Endothelial cell of umbilical vein (primary cell): ENCODE measurements around the gene LTF. TPM values are rescaled to one million over a fixed set of nuclear protein-coding genes. Genes with fewer than 3 reads are reported as not detected.

Experiments used
- BruUV-seq: library from RNA; stranded (reverse); fragments of 400-500 nt; replicated peaks from 2 replicates; lab custom pipeline; 2021; lab: Mats Ljungman, UMichigan
- CTCF ChIA-PET: fragments of 300-600, 350-600 bp; sonication (Branson Sonifier 250); formaldehyde crosslinking; loops from one replicate; lab custom pipeline; 2021; ENCODE audit warnings: antibody characterized with exemption, inconsistent platforms; lab: Charles Lee
- POLR2A ChIA-PET: fragments of 300-600, 350-600 bp; sonication (Branson Sonifier 250); formaldehyde crosslinking; loops from one replicate; lab custom pipeline; 2021; ENCODE audit warnings: antibody characterized with exemption, inconsistent platforms; lab: Charles Lee
- DNase-seq: peaks from one replicate; pipeline ENCODE4 v3.0.0-alpha.2; 2011; ENCODE audit warnings: low read depth, low spot score
- FAIRE-seq: peaks from 2 replicates; lab custom pipeline; 2011; peaks lifted over from hg19 to GRCh38; lab: Jason Lieb, UNC
- H2AFZ ChIP-seq: 2 replicates; pipeline ENCODE4 v1.6.0; 2012; ENCODE audit warnings: low read depth, low read length, control low read depth, inconsistent platforms
- H3K27ac ChIP-seq: 2 replicates; pipeline ENCODE4 v1.5.1; 2011; ENCODE audit warnings: low read depth, mild to moderate bottlenecking, control low read depth, low read length, moderate library complexity; ENCODE audit not compliant: insufficient read depth
- H3K27me3 ChIP-seq, 2 experiments: 2 replicates each; pipeline versions ENCODE4 v1.6.0 to v1.6.1; 2011; ENCODE audit warnings: low read length in 2 of 2, mixed read lengths in 1 of 2; ENCODE audit not compliant: control insufficient read depth in 2 of 2, insufficient read depth in 2 of 2
- H3K36me3 ChIP-seq, 2 experiments: 2 replicates in 1 of 2; 3 replicates in 1 of 2; pipeline ENCODE4 v1.5.1; 2011; ENCODE audit warnings: low read length in 2 of 2, mild to moderate bottlenecking in 1 of 2, moderate library complexity in 1 of 2; ENCODE audit not compliant: control insufficient read depth in 2 of 2, insufficient read depth in 2 of 2; ENCODE audit errors: extremely low read depth in 1 of 2
- H3K4me1 ChIP-seq: 3 replicates; pipeline ENCODE4 v1.5.1; 2011; ENCODE audit warnings: mild to moderate bottlenecking, low read length; ENCODE audit not compliant: control insufficient read depth, insufficient read depth; ENCODE audit errors: extremely low read depth
- H3K4me2 ChIP-seq: 2 replicates; pipeline ENCODE4 v1.6.1; 2011; ENCODE audit warnings: low read length, control low read depth, mixed read lengths; ENCODE audit not compliant: insufficient read depth
- H3K4me3 ChIP-seq, 3 experiments: fragments of 200-600 bp in 1 of 3; sonication (generic), shearing (Covaris generic) in 1 of 3; replicated peaks in 1 of 3; 2 replicates each; pipeline ENCODE4 v1.5.1; 2011 to 2016; ENCODE audit warnings: control low read depth in 3 of 3, low read length in 3 of 3, mild to moderate bottlenecking in 2 of 3, inconsistent platforms in 1 of 3, low read depth in 1 of 3, moderate library complexity in 1 of 3; ENCODE audit not compliant: insufficient read depth in 1 of 3
- H3K79me2 ChIP-seq: 2 replicates; pipeline ENCODE4 v1.6.0; 2012; ENCODE audit warnings: low read length, inconsistent platforms; ENCODE audit not compliant: control insufficient read depth, insufficient read depth
- H3K9ac ChIP-seq: replicated peaks from 2 replicates; pipeline ENCODE3; 2011; ENCODE audit warnings: low read length, control low read depth; ENCODE audit not compliant: insufficient read depth; ENCODE audit errors: extremely low read depth
- H3K9me1 ChIP-seq: replicated peaks from 3 replicates; pipeline ENCODE4 v1.6.0; 2011; ENCODE audit warnings: mild to moderate bottlenecking, low read length; ENCODE audit not compliant: control insufficient read depth, insufficient read depth; ENCODE audit errors: extremely low read depth
- H3K9me3 ChIP-seq: replicated peaks from 2 replicates; pipeline ENCODE4 v1.5.1; 2012; ENCODE audit warnings: low read length, inconsistent platforms; ENCODE audit not compliant: control insufficient read depth, insufficient read depth
- H4K20me1 ChIP-seq: replicated peaks from 2 replicates; pipeline ENCODE3; 2011; ENCODE audit warnings: mild to moderate bottlenecking, low read length; ENCODE audit not compliant: control insufficient read depth, insufficient read depth; ENCODE audit errors: extremely low read depth
- POLR2AphosphoS5 ChIP-seq: IDR thresholded peaks from 2 replicates; pipeline ENCODE4 v1.6.1; 2012; ENCODE audit warnings: low read depth, mild to moderate bottlenecking, control low read depth, low read length, moderate library complexity; ENCODE audit not compliant: insufficient read depth
- dilution Hi-C: fragments of 300-500 bp; cut with MboI; formaldehyde crosslinking; loops from one replicate; pipeline ENCODE4 v1.15.0; 2019; ENCODE audit warnings: low sequenced_read_pairs; ENCODE audit not compliant: extremely low pct_ligation_motif_present
- intact Hi-C: fragments of 100-400 bp; cut with micrococcal nuclease; formaldehyde crosslinking; loops from one replicate; pipeline ENCODE4 v1.10.0; 2022
- polyA plus RNA-seq, 4 experiments: library from polyadenylated mRNA; depleted of rRNA in 3 of 4; stranded (reverse) in 3 of 4; unstranded in 1 of 4; fragments of >200 nt; gene quantifications; 2 replicates each; pipeline versions ENCODE4 v1.2.1 to v1.2.3, GENCODE V29; 2011 to 2012; ENCODE audit warnings: missing spikeins in 1 of 4
- total RNA-seq: library from RNA; stranded (reverse); gene quantifications from 2 replicates; pipeline ENCODE4 v1.2.3, GENCODE V29; 2021
- TF ChIP-seq, protein P1 (sequence below): IDR thresholded peaks from 2 replicates; pipeline ENCODE4 v1.6.1; 2011; ENCODE audit not compliant: insufficient read depth, insufficient read length

Gene LTF
- total and polyA plus RNA-seq, 2 donors (not counting 3 experiments of a cell fraction or from before 2014, with no cell fraction given) = not detected

DNA sequence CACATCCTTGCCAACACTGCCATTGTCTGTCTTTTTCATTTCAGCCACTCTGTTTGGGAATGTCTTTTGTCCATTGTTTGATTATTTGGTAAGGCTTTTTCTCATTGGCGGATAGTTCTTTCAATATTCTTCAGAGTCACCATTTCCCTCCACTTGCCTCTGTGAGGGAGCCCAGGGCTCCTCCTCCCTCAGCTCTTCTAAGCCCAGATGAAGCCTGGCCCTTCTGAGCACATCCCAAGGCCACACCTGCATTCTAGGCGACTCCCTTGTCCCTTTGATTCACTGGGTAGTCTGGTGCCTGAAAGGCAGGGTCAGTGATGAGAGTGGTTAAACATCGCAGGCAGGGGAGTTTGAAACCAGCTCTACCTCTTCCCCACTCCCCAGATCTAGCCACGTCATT, 12.4 kb upstream of the LTF start:
- POLR2A ChIA-PET = no interaction called here
- no peaks in the 10 kb centered on the region for H4K20me1 ChIP-seq
- FAIRE-seq (no peak), DNase-seq (no peak)
- H3K9me1 ChIP-seq = no peaks in the 10 kb centered on the region
- intact Hi-C loops (no loop called here), dilution Hi-C loops (no loop called here)
- H3K4me1 ChIP-seq = no peaks in the 10 kb centered on the region
- H3K36me3 ChIP-seq = no peaks in the 10 kb centered on the region
- peaks cover 5 to 8% of the 10 kb centered on the region in 2 experiments for H3K27me3 ChIP-seq
- BruUV-seq = no TSS peak
- H3K27ac ChIP-seq = no peak overlapping the region
- no peak overlapping the region for H3K9ac ChIP-seq
- no peak overlapping the region for H2AFZ ChIP-seq
- H3K9me3 ChIP-seq = no peaks in the 10 kb centered on the region
- CTCF ChIA-PET = no interaction called here
- TF ChIP-seq, protein P1, sequence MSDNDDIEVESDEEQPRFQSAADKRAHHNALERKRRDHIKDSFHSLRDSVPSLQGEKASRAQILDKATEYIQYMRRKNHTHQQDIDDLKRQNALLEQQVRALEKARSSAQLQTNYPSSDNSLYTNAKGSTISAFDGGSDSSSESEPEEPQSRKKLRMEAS = no peak
- no peak overlapping the region for H3K4me2 ChIP-seq
- H3K79me2 ChIP-seq = no peaks in the 10 kb centered on the region
- no peak overlapping the region for H3K4me3 ChIP-seq

DNA sequence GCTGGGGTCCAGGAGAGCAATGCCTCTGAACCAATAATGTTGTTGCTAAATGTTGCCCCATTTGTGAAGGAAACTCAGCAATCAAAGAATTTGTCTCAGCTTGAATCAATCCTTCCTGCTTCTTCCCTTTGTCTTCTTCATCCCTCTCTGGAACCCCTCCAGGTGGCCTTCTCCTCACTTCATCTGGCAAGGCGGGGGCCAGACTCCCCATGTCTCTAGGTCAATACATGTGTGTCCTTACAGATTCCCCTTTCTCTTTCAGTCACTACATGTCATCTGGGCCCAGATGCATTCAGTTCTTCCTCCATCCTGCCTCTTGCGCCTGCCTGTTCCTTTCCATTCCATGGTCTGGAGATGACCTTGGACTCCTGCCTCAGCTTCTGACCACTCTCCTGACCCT, 8.0 kb upstream of the LTF start:
- no TSS peak for BruUV-seq
- ChIA-PET CTCF (interaction anchor here (1.4 kb wide), 1 partner anchor 16 kb away, joined by 7 read pairs; no protein-coding TSS in a partner anchor), POLR2A (no interaction called here)

More for the DNA sequence above, 8.0 kb upstream of the LTF start:
- H3K79me2 ChIP-seq = no peaks in the 10 kb centered on the region
- no peak overlapping the region for H3K4me2 ChIP-seq
- H3K4me3 ChIP-seq = no peak overlapping the region
- FAIRE-seq = no peak
- H3K4me1 ChIP-seq = no peaks in the 10 kb centered on the region
- H2AFZ ChIP-seq = no peak overlapping the region
- intact Hi-C loops (no loop called here), dilution Hi-C loops (no loop called here)
- no peaks in the 10 kb centered on the region for H3K9me1 ChIP-seq
- H3K27ac ChIP-seq = no peak overlapping the region
- no peak for DNase-seq
- no peak for TF ChIP-seq POLR2AphosphoS5
- no peaks in the 10 kb centered on the region for H4K20me1 ChIP-seq
- H3K36me3 ChIP-seq = no peaks in the 10 kb centered on the region
- H3K9me3 ChIP-seq = no peaks in the 10 kb centered on the region
- no peak overlapping the region for H3K9ac ChIP-seq
- H3K27me3 ChIP-seq = peaks cover 5 to 8% of the 10 kb centered on the region in 2 experiments
